NCI-H2107 treated with DMSO at 0.1 percent for 48 hours (cell line): ENCODE results near the gene HEXIM1.

Experiments used
- DNase-seq: peaks from one replicate; lab custom pipeline; 2025; ENCODE audit not compliant: unreplicated experiment; lab: John Stamatoyannopoulos, UW

HEXIM1 gene

GRCh38 chr17:45128989-45129388, 19.3 kb upstream of the HEXIM1 start:
- no peak for DNase-seq

DNA sequence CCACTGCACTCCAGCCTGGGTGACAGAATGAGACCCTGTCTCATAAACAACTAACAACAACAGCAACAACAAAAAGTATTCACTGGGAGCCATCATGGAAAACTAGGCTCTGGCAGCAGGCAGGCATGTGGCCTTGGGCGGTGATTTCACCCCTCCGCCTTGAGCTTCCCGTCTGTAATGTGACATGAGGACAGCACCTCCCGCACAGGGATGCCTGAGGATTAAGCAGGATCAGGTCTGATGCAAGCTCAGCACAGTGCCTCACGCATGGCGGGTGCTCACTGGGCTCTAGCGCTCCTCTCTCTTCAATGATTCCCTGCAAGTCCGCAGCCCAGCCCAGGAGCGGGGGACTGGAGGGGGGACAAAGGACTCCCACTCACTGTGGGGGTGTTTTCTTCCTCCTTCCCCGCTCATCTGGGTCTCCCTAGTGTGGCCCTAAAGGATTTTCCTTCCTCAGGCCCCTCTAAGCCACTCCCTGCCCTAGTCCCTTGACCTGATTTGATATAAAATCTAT, 18.8 kb upstream of the HEXIM1 start:
- DNase-seq, result no peak

GRCh38 chr17:45129940-45130680, 18.2 kb upstream of the HEXIM1 start:
- DNase-seq, result no peak

GRCh38 chr17:45130681-45131615, 17.3 kb upstream of the HEXIM1 start:
- DNase-seq, result no peak

GRCh38 chr17:45131616-45132319, 16.5 kb upstream of the HEXIM1 start:
- no peak for DNase-seq

DNA sequence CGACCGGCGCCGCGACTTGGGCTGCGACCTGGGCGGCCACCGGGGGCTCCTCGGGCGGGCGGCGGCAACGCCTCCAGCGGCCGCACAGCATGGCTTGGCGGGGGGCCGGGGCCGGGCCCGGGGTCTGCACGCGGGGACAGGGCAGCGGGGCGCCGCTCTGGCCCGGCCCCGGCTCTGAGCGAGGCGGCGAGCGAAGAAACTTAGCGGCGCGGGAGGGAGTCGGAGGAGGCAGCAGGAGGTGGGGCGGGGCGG, 16.0 kb upstream of the HEXIM1 start, which contains the start of gene PLCD3:
PLCD3 (minus strand) TSS at position 196 of the 252 bp plus-strand sequence; CDS start at position 91, 105 bp downstream.
- no peak for DNase-seq

DNA sequence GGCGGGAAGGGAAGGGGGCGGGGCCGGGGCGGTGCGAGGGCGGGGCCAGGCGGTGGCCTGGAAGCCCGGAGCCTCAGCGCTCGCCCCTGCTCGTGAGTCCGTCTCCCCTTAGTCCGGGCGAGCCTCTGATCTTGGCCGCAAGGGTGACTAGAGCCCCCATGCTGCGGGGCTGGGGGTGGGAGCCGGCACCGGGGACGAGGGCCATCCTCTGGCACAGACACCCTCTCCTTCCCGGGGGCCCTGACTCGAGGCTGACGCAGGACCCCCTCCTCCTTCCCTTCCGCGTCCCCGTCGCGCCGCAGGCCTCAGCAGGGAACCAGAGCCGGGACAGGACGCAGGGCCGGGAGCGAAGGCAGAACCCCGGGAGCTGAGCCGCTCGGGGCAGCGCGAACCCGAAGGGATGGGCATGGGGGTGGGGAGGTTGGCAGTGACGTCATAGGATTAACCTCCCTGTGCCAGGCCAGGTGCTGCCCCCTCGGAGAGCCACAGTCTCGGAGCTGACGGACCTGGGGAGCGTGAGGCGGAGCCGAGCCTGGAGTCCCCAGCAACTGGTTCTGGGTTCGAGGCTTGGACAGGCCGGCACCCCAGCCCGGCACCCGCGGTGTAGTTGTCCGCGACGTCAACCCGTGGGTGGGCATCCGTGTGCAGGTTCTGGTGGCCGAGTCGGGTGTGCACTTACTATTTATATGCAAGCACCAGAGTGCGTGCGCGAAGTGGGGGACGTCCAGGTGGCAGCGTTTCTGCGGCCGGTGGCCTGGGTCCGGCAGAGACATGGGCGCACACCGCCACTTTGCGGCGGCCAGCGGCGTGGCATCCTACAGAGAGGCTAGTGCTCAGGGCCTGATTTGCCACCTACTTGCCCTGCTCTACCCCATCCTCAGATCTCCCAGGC, 15.5 kb upstream of the HEXIM1 start:
- DNase-seq, result peak; percentile 29

DNA sequence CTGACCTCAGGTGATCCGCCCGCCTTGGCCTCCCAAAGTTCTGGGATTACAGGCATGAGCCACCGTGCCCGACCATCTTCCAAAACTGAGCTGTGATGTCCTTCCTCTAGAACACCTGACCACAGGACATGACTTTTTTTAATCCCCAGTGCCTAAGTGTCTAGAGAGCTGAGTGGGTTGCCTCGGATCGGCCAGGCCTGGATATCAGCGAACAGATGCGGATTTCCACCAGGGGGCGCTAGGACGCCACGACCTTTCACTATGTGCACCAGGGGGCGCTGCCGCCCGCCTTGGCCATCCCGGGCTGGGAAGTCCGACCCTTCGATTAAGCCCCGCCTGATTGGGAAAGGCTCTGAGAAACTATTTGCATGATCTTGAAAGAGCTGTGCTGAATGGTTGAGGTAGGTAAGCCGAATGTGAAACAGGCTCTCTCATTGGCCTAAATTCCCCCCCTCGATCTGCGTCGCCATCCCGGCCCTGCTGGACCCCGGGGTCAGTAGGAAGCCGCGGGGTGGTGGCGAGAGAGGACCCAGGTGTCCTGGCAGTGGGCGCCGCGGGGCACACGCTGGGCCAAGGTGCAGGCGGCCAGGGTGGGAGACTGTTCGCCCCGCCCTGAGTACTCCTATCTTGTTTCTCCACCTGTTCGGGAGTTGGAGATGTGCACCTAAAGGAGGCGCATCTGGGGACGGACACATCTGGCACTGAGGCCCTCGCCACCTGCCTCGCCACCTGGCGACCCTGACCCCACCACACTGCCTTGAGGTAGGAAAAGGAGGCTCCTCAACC, 12.9 kb upstream of the HEXIM1 start, which contains the start of gene ACBD4:
ACBD4 (plus strand) TSS at position 496 of the 786 bp plus-strand sequence. CDS start 458 bp downstream, outside the sequence.
- peak; percentile 86 for DNase-seq

DNA sequence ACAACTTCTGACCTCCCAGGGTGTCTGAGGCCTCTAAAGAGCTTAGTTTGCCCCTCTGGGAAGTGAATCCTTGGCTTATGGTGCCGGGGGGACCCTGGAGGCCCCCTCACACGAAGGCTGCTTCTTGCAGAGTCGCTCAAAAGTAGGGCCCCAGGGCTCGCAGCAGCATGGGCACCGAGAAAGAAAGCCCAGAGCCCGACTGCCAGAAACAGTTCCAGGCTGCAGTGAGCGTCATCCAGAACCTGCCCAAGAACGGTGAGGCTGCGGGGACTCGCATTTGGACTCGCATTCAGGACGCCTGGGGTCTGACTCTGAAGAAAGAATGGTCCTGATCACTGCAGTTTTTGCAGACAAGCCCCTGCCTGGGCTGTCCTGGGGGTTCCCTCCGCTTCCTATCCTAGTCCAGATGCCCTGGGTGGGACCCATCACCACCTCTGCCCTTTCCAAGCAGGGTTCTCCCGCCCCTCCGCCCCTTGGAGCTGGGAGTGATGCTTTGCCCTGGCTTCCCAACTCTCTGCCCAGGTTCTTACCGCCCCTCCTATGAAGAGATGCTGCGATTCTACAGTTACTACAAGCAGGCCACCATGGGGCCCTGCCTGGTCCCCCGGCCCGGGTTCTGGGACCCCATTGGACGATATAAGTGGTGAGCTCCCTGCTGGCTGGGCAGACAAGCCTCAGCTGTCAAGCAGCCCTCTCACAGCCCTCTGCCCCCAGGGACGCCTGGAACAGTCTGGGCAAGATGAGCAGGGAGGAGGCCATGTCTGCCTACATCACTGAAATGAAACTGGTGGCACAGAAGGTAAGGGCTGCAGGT, 12.1 kb upstream of the HEXIM1 start:
- no peak for DNase-seq

GRCh38 chr17:45136846-45137560, 11.3 kb upstream of the HEXIM1 start:
- no peak for DNase-seq

GRCh38 chr17:45137561-45138305, 10.5 kb upstream of the HEXIM1 start:
- no peak for DNase-seq

- no peak for DNase-seq
Measured at GRCh38 chr17:45138911-45139532, 9.3 kb upstream of the HEXIM1 start.

GRCh38 chr17:45139533-45139920, 8.7 kb upstream of the HEXIM1 start:
- no peak for DNase-seq

DNA sequence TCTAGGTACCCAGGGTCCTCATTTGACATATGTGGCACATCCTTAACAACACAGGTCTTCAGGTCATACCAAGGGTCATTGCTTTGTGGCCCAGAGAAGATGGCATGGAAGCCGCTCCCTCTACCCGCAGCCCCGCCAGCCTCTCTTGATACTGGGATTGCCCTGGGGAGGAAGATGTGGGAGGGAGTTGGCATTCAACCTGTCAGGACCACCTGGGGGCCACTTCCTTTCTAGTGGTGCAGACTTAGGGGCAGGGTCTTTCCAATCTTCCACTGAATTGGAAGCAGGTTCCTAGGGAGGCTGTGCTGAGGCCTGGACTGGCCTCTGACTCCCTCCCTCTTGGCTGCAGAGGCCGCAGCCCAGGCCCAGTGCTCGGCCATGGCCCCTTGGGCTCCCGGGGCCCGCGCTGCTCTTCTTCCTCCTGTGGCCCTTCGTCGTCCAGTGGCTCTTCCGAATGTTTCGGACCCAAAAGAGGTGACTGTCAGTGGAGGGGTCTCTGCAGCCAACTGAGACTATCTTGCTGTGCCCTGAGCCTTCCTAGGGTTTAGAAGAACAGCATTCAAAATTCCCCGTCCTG, 5.1 kb upstream of the HEXIM1 start:
- DNase-seq, result no peak

GRCh38 chr17:45143767-45144198, 4.5 kb upstream of the HEXIM1 start:
- DNase-seq, result no peak

GRCh38 chr17:45144199-45145034, 3.9 kb upstream of the HEXIM1 start:
- DNase-seq, result no peak
